ENCODE results near the gene SYNJ2.

DNA sequence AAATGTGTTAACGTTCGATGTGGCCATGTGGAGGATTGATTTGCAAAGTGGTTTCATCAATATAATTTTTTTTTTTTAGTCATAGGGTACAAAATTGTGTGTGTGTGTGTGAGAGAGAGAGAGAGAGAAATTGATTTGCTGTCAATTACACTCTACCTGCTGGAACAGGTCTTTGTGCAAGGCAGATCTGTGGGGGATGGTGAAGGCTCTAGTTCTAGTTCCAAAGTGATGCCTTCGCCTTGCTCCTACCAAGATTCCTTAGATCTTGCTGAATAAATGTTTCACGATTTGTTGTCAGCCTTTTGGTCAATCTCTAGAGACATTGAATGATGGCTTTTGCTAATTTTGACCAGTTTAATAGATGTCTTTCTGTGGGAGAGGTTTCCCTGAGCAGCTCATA, 121.6 kb downstream of the SYNJ2 start:
- no peak for TF ChIP-seq POLR2AphosphoS5 (IDR thresholded peaks at IDR 0.05; ENCODE audit: insufficient read depth in 1 of 2, low read depth in 1 of 2)
- TF ChIP-seq, protein P1, sequence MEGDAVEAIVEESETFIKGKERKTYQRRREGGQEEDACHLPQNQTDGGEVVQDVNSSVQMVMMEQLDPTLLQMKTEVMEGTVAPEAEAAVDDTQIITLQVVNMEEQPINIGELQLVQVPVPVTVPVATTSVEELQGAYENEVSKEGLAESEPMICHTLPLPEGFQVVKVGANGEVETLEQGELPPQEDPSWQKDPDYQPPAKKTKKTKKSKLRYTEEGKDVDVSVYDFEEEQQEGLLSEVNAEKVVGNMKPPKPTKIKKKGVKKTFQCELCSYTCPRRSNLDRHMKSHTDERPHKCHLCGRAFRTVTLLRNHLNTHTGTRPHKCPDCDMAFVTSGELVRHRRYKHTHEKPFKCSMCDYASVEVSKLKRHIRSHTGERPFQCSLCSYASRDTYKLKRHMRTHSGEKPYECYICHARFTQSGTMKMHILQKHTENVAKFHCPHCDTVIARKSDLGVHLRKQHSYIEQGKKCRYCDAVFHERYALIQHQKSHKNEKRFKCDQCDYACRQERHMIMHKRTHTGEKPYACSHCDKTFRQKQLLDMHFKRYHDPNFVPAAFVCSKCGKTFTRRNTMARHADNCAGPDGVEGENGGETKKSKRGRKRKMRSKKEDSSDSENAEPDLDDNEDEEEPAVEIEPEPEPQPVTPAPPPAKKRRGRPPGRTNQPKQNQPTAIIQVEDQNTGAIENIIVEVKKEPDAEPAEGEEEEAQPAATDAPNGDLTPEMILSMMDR (IDR thresholded peaks at IDR 0.05): no peak
